DMS53 treated with DMSO at 0.1 percent for 48 hours (cell line): ENCODE data around the gene COPS3.

Experiments
- DNase-seq: peaks from one replicate; lab custom pipeline; 2025; ENCODE audit not compliant: unreplicated experiment; lab: John Stamatoyannopoulos, UW

Gene COPS3

GRCh38 chr17:17196776-17197175 lies 84.3 kb downstream of the COPS3 start:
- no peak for DNase-seq
